Epithelial cell of prostate (primary cell): ENCODE measurements around the gene PCK2.
"Not testable (repeated sequence)": the region's sequence is repeated elsewhere in the genome, so short reads cannot be mapped to it uniquely, and the experiment has no call there.

Experiments
- DNase-seq: peaks from one replicate; pipeline ENCODE4 v3.0.0-alpha.2; 2011; ENCODE audit warnings: low read depth, low spot score
- H3K27ac ChIP-seq: fragments of 450-650 bp; 2 replicates; pipeline ENCODE4 v1.5.1; 2017; ENCODE audit warnings: mild to moderate bottlenecking

The PCK2 gene

DNA sequence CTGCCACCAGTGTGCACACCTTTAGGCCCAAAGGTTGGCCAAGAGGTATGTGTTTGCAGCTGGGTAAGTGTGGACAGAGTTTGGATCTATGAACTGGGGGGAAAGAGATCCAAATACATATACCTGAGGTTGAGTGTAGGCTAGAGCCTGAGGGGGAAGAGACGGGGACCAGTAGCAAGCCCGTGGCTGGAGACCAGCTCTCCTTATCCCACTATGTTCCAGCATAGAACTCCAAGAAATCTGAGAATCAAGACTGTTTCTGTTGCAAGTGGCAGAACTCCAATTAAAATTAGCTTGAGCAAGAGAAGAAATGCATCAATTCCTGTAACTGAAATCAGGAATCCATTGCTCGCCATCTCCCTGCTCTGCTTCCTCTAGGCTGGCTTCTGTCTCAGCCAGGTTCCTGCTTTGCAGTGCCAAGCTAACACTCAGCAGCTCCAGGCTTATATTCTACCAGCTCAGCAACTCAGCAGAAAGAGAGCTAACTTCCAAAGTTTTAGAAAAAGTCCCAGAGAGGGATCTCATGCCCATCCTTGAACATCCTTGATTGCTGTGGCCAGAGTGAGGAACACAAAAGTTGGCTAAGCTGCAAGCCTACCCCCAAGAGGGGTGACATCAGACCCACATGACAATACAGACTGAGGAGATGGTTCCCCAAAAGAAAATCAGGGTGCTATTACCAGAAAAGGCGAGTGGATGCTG lies 1.5 kb upstream of the PCK2 start:
- peak overlapping the region; percentile 82 for H3K27ac ChIP-seq
- no peak for DNase-seq

DNA sequence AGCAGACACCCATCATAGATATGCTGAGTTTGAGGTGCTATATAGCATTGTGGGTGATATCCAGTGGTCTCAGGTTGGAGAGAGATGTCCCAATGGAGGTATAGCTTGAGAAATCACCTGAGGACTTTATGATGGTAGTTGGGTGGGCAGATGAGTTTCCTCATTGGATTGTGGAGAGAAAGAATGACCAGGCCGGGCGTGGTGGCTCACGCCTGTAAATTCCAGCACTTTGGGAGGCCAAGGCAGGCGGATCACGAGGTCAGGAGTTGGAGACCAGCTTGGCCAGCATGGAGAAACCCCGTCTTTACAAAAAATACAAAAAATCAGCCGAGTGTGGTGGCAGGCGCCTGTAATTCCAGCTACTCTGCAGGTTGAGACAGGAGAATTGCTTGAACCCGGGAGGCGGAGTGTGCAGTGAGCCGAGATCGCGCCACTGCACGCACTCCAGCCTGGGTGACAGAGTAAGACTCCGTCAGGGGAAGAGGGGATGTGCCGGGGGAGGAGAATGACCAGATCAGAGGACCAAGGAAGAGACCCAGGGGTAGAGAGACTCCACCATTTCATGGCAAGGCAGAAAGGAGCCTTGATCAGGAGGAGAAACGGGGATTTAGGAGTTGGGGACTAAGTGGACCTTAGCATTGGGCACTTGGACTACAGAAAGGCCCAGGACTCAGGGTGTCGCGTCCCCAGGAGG lies 757 bp upstream of the PCK2 start:
- peak overlapping the region; percentile 82 for H3K27ac ChIP-seq
- no peak for DNase-seq

DNA sequence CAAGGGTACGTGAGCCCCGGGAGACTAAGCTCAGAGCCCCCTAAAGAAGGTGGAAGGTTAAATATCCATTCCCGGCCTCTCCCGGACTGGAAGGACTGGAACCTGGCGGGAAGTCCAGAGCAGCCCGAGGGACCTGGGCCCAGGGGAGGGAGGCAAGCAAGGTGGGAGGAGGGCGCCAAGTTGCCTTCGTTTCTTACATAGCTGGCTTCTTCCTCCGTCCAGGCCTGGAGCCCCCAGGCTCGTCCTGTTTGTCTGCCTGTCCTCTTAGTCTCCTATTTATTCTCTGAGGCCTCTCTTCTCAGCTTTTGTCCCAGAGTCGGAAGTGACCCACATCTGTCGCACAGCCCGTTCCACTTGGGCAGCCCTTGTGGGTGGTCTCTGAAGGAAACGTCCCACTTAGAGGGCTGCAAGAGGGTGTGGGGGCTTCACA lies 745 bp downstream of the PCK2 start:
- DNase-seq, result no peak
- H3K27ac ChIP-seq, result peak overlapping the region; percentile 82

DNA sequence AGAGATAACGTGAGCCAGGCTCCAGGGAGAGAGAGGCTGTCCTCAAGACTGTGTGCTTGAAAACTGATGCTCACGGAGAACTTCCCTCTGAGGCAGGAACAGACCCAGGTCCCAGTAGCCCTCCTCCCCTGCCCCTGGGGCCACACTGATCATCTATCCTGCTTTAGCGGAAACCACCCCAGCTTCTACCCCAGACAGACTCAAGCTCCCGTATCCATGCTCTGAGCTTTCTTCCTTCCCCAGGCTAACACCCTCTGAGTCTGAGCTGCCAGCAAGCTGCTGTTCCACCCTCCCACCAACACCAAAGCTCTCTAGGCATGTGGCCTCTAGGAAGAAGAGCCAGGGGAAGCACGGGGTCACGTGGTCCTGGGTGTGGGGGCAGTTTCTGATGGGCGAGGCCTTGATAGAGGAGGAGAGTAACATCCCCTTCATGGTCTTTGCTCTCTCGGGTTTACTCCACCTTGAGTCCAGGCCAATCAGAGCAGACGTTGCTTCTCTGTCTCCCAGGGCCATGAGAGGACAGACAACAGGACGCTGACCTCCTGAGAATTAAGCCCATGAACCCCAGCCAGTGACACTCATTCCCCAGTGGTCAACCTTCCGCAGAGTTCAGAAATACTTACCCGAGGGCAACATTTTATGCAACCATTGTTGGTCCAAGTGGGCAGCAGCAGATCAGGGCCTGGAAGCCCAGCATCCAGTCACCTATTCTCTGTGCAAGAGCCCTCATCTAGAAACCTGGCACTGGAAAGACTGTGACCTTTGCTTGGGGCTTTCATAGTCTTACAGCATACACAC lies 1.4 kb downstream of the PCK2 start:
- DNase-seq, result no peak
- H3K27ac ChIP-seq, result peak overlapping the region; percentile 82

DNA sequence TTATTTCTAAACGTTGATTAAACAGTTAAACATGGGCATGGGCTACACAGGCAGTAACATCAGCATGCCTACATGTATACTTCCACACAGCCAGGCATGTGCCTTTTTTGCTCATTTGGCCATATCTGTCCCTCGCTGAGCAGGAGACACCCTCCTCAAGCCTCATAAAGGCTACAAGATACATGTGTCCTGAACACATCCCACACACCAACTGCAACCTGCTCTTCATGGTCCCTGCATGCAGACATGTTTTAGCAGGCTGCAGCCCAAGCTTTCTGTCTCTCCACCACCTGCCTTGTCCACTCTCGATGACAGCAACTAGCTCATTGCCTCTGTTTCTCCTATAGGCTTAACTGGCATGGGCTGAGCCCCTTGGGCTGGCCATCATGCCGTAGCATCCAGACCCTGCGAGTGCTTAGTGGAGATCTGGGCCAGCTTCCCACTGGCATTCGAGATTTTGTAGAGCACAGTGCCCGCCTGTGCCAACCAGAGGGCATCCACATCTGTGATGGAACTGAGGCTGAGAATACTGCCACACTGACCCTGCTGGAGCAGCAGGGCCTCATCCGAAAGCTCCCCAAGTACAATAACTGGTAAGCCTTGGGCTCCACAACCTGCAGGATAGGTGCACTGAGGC lies 2.6 kb downstream of the PCK2 start:
- no peak overlapping the region for H3K27ac ChIP-seq
- DNase-seq, result no peak

DNA sequence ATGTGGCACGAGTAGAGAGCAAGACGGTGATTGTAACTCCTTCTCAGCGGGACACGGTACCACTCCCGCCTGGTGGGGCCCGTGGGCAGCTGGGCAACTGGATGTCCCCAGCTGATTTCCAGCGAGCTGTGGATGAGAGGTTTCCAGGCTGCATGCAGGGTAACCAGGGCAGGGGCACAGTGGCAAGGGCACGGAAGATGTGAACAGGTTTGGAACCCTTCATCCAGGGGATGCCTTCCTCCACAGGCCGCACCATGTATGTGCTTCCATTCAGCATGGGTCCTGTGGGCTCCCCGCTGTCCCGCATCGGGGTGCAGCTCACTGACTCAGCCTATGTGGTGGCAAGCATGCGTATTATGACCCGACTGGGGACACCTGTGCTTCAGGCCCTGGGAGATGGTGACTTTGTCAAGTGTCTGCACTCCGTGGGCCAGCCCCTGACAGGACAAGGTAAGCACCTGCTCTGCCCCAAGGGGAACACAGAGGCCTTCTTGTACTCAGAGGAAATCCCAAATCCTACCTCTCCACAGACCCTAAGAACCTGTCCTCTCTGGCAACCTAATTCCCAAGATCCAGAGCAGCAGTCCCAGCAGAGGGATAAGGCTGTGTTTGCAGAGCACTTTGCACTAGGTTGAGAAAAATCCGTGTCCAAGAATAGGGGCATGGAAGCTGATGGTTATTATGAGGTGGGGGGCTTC lies 4.3 kb downstream of the PCK2 start:
- H3K27ac ChIP-seq, result no peak overlapping the region
- DNase-seq, result no peak

DNA sequence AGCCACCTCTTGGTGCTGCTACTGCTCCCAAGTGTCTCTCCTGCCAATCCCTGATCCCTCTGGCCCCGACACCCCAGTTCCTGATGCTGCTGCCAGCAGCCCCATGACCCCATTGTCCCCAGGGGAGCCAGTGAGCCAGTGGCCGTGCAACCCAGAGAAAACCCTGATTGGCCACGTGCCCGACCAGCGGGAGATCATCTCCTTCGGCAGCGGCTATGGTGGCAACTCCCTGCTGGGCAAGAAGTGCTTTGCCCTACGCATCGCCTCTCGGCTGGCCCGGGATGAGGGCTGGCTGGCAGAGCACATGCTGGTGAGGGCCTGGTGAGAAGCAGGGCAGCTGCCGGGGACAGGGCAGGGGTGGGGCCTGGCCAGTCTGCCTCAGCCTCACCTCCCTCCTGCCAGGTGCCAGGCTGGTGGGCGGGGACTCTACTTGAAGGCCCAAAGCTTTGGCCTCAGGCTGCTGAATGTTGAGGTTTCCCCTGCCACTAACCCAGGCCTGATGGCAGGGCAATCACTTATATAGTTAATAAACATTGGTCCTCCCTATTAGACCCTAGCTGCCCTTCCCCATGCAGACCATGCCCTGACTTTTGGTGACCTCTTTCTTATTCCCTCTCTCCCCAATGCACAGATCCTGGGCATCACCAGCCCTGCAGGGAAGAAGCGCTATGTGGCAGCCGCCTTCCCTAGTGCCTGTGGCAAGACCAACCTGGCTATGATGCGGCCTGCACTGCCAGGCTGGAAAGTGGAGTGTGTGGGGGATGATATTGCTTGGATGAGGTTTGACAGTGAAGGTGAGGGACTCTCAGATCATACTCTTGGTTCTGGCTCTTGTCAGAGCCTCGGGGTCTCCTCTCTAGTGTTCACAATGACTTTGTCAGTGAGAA lies 5.1 kb downstream of the PCK2 start:
- no peak for DNase-seq
- H3K27ac ChIP-seq, result no peak overlapping the region

DNA sequence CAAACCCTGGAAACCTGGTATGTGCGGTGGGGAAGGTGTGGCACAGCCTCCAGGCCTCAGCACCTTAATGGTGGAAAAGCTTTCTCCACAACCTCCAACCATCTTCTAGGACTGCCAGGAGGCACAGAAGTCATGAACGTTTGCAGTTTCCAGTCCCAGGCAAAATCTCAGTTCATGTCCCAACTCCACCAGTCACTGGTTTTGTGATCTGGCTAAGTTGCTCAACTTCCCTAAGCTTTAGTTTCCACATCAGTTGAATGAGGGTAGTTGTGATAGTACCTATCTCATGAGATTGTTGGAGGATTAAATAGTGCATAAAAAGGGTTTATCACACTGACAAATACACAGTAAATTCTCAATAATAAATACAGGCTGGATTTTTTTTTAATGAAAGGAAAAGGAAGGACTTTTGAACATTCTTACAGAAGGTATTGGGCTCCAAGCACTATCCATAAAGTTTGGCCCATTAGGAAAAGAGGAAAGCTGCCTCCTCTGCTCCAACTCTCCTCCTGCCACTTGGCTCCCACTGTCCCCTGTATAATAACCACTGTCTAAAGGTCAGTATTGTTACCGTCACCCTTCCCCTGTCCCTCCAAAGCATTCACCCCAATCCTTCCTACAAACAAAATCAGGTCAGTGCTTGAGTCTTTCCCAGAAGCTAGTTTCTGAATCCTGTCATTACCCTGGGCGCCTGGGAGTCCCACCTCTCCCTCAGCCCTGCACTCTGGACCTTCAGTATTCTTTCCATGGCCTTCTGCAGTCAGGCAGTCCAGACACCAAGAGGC lies 6.3 kb downstream of the PCK2 start:
- no peak overlapping the region for H3K27ac ChIP-seq
- no peak for DNase-seq

DNA sequence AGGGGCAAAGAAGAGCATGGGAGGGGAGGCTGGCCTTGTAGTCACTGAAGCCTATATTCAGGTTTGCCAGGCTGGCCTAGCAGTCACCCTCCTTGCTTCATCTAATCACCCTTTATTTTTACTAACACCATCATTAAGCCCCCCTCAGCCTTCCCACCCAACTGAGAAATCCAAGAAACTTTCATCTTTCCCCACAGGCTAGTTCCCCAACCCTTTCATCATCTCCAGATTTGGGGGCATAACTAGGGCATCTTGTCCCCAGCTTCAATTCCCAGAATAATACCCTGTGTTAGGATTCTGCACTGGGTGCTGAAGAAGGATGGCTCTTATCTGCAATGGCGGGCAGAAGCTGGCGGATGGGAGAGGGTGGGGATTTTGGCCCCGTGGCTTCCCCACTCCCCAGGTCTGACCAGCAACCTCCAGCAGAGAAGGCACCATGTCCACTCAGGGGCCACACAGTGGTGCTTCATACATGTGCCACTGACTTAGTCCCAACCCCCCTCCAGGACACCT lies 6.9 kb downstream of the PCK2 start:
- DNase-seq, result no peak
- H3K27ac ChIP-seq, result no peak overlapping the region

DNA sequence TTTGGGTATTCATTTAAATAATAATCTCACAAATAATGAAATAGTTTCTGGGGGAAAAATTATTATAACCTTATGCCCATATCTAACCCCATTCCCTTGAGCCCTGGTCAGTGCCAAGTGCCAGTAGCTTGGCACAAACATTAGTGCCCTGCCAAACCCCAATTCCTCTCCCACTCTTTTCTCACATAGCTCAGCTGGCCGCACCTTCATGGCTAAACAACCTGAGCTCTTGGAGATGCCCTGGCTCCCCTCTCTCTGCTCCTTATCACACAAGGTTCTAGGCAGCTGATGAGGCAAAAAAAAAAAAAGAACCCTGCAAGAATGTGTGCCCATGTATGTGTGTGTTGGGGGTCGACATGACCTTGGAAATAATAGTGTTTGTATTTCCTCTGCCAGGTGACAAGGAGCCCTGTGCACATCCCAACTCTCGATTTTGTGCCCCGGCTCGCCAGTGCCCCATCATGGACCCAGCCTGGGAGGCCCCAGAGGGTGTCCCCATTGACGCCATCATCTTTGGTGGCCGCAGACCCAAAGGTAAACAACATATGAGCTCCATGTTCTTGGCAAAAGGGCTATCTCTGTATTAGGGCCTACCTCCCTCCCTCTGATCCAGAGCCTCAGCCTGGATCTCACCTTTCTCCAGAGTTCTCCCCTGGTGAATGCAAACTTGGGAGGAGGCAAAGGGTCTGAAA lies 8.4 kb downstream of the PCK2 start:
- H3K27ac ChIP-seq, result no peak overlapping the region
- DNase-seq, result no peak

DNA sequence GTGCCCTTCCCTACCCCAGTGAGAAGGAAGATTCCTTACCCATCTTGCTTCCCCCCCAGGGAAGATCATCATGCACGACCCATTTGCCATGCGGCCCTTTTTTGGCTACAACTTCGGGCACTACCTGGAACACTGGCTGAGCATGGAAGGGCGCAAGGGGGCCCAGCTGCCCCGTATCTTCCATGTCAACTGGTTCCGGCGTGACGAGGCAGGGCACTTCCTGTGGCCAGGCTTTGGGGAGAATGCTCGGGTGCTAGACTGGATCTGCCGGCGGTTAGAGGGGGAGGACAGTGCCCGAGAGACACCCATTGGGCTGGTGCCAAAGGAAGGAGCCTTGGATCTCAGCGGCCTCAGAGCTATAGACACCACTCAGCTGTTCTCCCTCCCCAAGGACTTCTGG lies 9.3 kb downstream of the PCK2 start:
- no peak for DNase-seq
- no peak overlapping the region for H3K27ac ChIP-seq

DNA sequence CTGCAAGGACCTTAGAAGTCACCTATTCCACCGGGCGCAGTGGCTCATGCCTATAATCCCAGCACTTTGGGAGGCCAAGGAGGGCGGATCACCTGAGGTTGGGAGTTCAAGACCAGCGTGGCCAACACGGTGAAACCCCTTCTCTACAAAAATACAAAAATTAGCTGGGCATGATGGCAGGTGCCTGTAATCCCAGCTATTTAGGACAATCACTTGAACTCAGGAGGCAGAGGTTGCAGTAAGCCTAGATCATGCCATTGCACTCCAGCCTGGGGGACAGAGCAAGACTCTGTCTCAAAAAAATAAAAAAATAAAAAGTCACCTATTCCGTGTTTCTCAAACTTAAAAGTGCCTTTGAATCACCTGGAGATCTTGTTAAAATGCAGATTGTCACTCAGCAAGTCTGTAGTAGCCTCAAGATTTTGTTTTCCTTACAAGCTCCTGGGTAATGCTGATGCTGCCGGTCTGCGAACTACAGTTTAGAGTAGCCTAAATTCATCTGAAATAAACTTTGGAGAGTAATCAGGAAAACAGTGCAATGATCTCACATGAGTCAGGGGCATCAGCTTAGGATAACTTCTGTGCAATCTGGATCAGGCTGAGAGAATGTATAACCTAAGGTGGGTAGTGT lies 11.6 kb downstream of the PCK2 start:
- DNase-seq, result not testable (repeated sequence)
- H3K27ac ChIP-seq, result peak overlapping the region; percentile 32

DNA sequence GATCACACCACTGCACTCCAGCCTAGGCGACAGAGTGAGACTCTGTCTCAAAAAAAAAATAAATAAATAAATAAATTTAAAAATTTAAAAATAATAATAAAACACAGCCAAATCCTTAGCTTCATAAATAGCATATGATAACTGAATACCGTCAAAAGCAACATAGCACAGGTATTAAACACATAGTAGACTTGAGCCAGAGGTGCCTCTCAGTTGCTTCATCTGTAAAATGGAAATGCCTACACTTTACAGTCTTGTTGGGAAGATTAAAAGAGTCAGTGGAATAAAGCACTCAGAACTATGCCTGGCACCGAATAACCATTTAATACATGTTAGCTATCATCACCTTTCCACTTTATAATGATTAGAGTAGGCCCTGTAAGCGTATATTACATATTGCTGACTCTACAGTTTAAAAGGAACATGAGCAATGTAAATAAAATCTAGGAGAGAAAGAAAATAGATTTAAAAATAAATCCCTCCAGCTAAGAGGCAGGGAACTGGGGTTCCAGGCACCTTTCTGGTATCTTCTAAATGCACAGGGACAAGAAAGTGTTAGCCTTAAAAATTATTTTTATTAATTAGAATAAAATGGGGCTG lies 12.7 kb downstream of the PCK2 start:
- no peak for DNase-seq
- H3K27ac ChIP-seq, result peak overlapping the region; percentile 32

DNA sequence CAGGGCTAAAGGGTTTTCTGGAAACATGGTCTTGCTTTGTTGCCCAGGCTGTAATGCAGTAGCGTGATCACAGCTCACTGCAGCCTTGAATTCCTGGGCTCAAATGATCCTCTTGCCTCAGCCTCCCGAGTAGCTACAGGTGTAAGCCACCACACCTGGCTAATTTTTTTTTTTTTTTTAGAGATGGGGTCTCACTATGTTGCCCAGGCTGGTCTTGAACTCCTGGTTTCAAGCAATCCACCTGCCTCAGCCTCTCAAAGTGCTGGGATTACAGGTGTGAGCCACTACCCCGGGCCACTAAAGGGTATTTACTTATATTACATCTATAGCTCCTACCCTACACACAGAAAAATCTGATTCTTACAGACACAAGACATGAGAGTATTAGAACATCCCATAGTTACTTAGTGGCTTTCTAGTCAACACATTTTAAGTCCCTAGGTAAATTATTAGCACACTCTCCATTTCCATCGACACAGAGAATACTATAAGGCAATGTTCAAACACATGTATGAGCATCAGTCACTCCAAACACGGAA lies 14.3 kb downstream of the PCK2 start:
- H3K27ac ChIP-seq, result peak overlapping the region; percentile 21
- no peak for DNase-seq

DNA sequence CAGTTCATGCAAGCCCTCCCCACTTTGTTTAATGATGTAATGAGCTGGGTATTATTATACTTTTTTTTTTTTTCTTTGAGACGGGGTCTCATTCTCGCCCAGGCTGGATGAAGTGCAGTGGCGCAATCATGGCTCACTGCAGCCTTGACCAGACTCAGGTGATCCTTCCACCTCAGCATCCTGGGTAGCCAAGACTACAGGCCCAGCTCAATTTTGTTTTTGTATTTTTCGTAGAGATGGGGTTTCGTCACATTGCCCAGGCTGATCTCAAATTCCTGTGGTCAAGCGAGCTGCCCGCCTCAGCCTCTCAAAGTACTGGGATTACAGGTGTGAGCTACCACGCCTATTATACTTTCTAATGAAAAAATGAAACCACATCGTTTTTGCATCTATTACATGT lies 15.9 kb downstream of the PCK2 start:
- peak overlapping the region; percentile 21 for H3K27ac ChIP-seq
- DNase-seq, result no peak

DNA sequence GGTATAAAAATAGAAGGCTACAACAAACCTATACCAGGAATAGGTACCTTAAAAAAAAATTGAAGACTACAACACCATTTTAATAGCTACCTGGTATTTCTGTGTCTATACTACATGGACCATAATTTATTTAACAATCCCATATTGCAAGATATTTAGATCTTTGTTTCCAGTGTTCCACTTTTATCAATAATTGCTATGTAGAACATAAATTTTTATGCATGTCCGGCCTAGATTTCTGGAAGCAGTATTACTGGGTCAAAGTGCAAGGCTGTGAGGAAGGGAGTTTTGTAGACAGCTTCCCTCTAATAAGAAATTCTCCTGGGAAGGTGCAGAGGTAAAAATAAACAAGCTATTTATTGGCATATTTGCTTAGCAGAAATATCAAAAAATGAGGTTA lies 16.4 kb downstream of the PCK2 start:
- H3K27ac ChIP-seq, result peak overlapping the region; percentile 21
- no peak for DNase-seq
